ENCODE measurements around the gene BCLAF3. TPM values are rescaled to one million over a fixed set of nuclear protein-coding genes. Genes with fewer than 3 reads are reported as not detected.

BCLAF3 gene
- total RNA-seq, 1 experiment from 2014 or later: 6.0 TPM

- CTCF ChIA-PET: no interaction called here
- no peaks in the 10 kb centered on the region for H3K36me3 ChIP-seq (ENCODE audit: control insufficient read depth, insufficient read depth, low read length)
- H3K27me3 ChIP-seq (ENCODE audit: control insufficient read depth, insufficient read depth, low read length): no peaks in the 10 kb centered on the region
- no peak overlapping the region for H3K4me3 ChIP-seq (ENCODE audit: low read depth in 2 of 2, low read length in 2 of 2)
- no TSS peak for BruUV-seq (replicated peaks)
- H3K4me1 ChIP-seq (ENCODE audit: control insufficient read depth, insufficient read depth, low read length): no peaks in the 10 kb centered on the region
- DNase-seq (ENCODE audit: low read depth, low spot score) (no peak), ATAC-seq (no peak)
- no peak for TF ChIP-seq TCF7L2 (IDR thresholded peaks at IDR 0.05; ENCODE audit: low read depth, low read length)
- no peak for TF ChIP-seq POLR2AphosphoS5 (IDR thresholded peaks at IDR 0.05; ENCODE audit: low read depth, low read length)
- TF ChIP-seq SIN3A (IDR thresholded peaks at IDR 0.05; ENCODE audit: borderline replicate concordance, insufficient read depth, low read depth, low read length): no peak
- TF ChIP-seq CTCF (IDR thresholded peaks at IDR 0.05): no peak
- intact Hi-C loops (cut with micrococcal nuclease; ENCODE audit: unreplicated experiment) (no loop called here), in situ Hi-C loops (cut with HindIII; ENCODE audit: low pct_unique_long_range_greater_than_20kb, low sequenced_read_pairs) (no loop called here)
- POLR2A ChIA-PET: no interaction called here
- H3K27ac ChIP-seq (ENCODE audit: low read length): no peak overlapping the region
- H3K9me3 ChIP-seq (ENCODE audit: control insufficient read depth, insufficient read depth, low read depth, low read length): no peaks in the 10 kb centered on the region
These were observed 25.2 kb upstream of the BCLAF3 start for GRCh38 chrX:20015945-20016615.

GRCh38 chrX:20015422-20015821, 24.6 kb upstream of the BCLAF3 start:
- Histone ChIP-seq H3K4me3 (ENCODE audit: low read depth in 2 of 2, low read length in 2 of 2) (no peak overlapping the region), H3K27ac (ENCODE audit: low read length) (no peak overlapping the region), H3K4me1 (ENCODE audit: control insufficient read depth, insufficient read depth, low read length) (no peaks in the 10 kb centered on the region), H3K27me3 (ENCODE audit: control insufficient read depth, insufficient read depth, low read length) (no peaks in the 10 kb centered on the region), H3K9me3 (ENCODE audit: control insufficient read depth, insufficient read depth, low read depth, low read length) (no peaks in the 10 kb centered on the region), H3K36me3 (ENCODE audit: control insufficient read depth, insufficient read depth, low read length) (no peaks in the 10 kb centered on the region)
- intact Hi-C loops (cut with micrococcal nuclease; ENCODE audit: unreplicated experiment) (no loop called here), in situ Hi-C loops (cut with HindIII; ENCODE audit: low pct_unique_long_range_greater_than_20kb, low sequenced_read_pairs) (no loop called here)
- ChIA-PET CTCF (no interaction called here), POLR2A (no interaction called here)
- ATAC-seq (no peak), DNase-seq (ENCODE audit: low read depth, low spot score) (no peak)
- no TSS peak for BruUV-seq (replicated peaks)
- TF ChIP-seq POLR2AphosphoS5 (IDR thresholded peaks at IDR 0.05; ENCODE audit: low read depth, low read length) (no peak), SIN3A (IDR thresholded peaks at IDR 0.05; ENCODE audit: borderline replicate concordance, insufficient read depth, low read depth, low read length) (no peak), CTCF (IDR thresholded peaks at IDR 0.05) (no peak), TCF7L2 (IDR thresholded peaks at IDR 0.05; ENCODE audit: low read depth, low read length) (no peak)

GRCh38 chrX:20011608-20012007, 20.7 kb upstream of the BCLAF3 start:
- no peaks in the 10 kb centered on the region for H3K36me3 ChIP-seq (ENCODE audit: control insufficient read depth, insufficient read depth, low read length)
- H3K9me3 ChIP-seq (ENCODE audit: control insufficient read depth, insufficient read depth, low read depth, low read length): no peaks in the 10 kb centered on the region
- H3K27me3 ChIP-seq (ENCODE audit: control insufficient read depth, insufficient read depth, low read length): no peaks in the 10 kb centered on the region
- in situ Hi-C loops (cut with HindIII; ENCODE audit: low pct_unique_long_range_greater_than_20kb, low sequenced_read_pairs) (no loop called here), intact Hi-C loops (cut with micrococcal nuclease; ENCODE audit: unreplicated experiment) (no loop called here)
- ChIA-PET POLR2A (no interaction called here), CTCF (no interaction called here)
- DNase-seq (ENCODE audit: low read depth, low spot score) (no peak), ATAC-seq (no peak)
- no peak overlapping the region for H3K4me3 ChIP-seq (ENCODE audit: low read depth in 2 of 2, low read length in 2 of 2)
- no peak overlapping the region for H3K27ac ChIP-seq (ENCODE audit: low read length)
- H3K4me1 ChIP-seq (ENCODE audit: control insufficient read depth, insufficient read depth, low read length): no peaks in the 10 kb centered on the region
- no TSS peak for BruUV-seq (replicated peaks)
- TF ChIP-seq REST (IDR thresholded peaks at IDR 0.05; ENCODE audit: insufficient read depth in 1 of 2, low read depth in 2 of 2, low read length in 1 of 2) (no peak), CTCF (IDR thresholded peaks at IDR 0.05) (no peak), TCF7L2 (IDR thresholded peaks at IDR 0.05; ENCODE audit: low read depth, low read length) (no peak), POLR2AphosphoS5 (IDR thresholded peaks at IDR 0.05; ENCODE audit: low read depth, low read length) (no peak), SIN3A (IDR thresholded peaks at IDR 0.05; ENCODE audit: borderline replicate concordance, insufficient read depth, low read depth, low read length) (no peak)
